GM10266 (cell line): ENCODE data around the gene SCYL2.
"Not testable (repeated sequence)": the region's sequence is repeated elsewhere in the genome, so short reads cannot be mapped to it uniquely, and the experiment has no call there.

Experiments used
- DNase-seq: peaks from one replicate; pipeline ENCODE4 v3.0.0; 2012; ENCODE audit errors: extremely low spot score
- CTCF ChIP-seq: IDR thresholded peaks from 2 replicates; pipeline ENCODE4 v1.5.1; 2012; ENCODE audit warnings: mild to moderate bottlenecking, low read depth; ENCODE audit not compliant: control insufficient read depth, insufficient read depth; ENCODE audit errors: missing control alignments

SCYL2 gene

GRCh38 chr12:100248886-100249285 lies 18.1 kb upstream of the SCYL2 start:
- no peak for TF ChIP-seq CTCF
- no peak for DNase-seq

GRCh38 chr12:100249941-100250340 lies 17.0 kb upstream of the SCYL2 start:
- no peak for TF ChIP-seq CTCF
- no peak for DNase-seq

GRCh38 chr12:100251917-100252316 lies 15.1 kb upstream of the SCYL2 start:
- no peak for DNase-seq
- no peak for TF ChIP-seq CTCF

GRCh38 chr12:100253437-100253836 lies 13.5 kb upstream of the SCYL2 start:
- no peak for DNase-seq
- TF ChIP-seq CTCF: no peak

GRCh38 chr12:100254876-100255275 lies 12.1 kb upstream of the SCYL2 start:
- no peak for TF ChIP-seq CTCF
- no peak for DNase-seq

- TF ChIP-seq CTCF: no peak
Measured at GRCh38 chr12:100258127-100258526, 8.8 kb upstream of the SCYL2 start.

GRCh38 chr12:100263131-100263530 lies 3.8 kb upstream of the SCYL2 start:
- no peak for TF ChIP-seq CTCF
- no peak for DNase-seq

More at GRCh38 chr12:100258127-100258526, 8.8 kb upstream of the SCYL2 start:
- no peak for DNase-seq

- DNase-seq: not testable (repeated sequence)
Measured at GRCh38 chr12:100265107-100265506, 1.9 kb upstream of the SCYL2 start.
